Glomerular endothelial cell (primary cell): ENCODE results near the gene A2M. TPM values are rescaled to one million over a fixed set of nuclear protein-coding genes. Genes with fewer than 3 reads are reported as not detected.

Experiments used
- DNase-seq: peaks from one replicate; pipeline ENCODE4 v3.0.0-alpha.2; 2011; ENCODE audit warnings: low read depth, low spot score; ENCODE audit errors: extremely low read depth
- total RNA-seq: library from RNA; depleted of rRNA; stranded (reverse); fragments of >200 nt; gene quantifications from 2 replicates; pipeline ENCODE4 v1.2.3, GENCODE V29; 2015

Gene A2M
- total RNA-seq, 1 donor from 2014 or later: 117 TPM

- no peak for DNase-seq
Observed at GRCh38 chr12:9075138-9075535, 40.6 kb downstream of the A2M start.

- DNase-seq: no peak
Observed at GRCh38 chr12:9074484-9075137, 41.1 kb downstream of the A2M start.

GRCh38 chr12:9073076-9073475 is 42.6 kb downstream of the A2M start:
- DNase-seq: no peak

- DNase-seq: no peak
Observed at GRCh38 chr12:9072481-9073038, 43.2 kb downstream of the A2M start.

- DNase-seq: no peak
Observed at GRCh38 chr12:9071969-9072368, 43.8 kb downstream of the A2M start.

GRCh38 chr12:9071518-9071917 is 44.2 kb downstream of the A2M start:
- no peak for DNase-seq

GRCh38 chr12:9070351-9070750 is 45.4 kb downstream of the A2M start:
- DNase-seq: no peak

GRCh38 chr12:9068600-9068999 is 47.1 kb downstream of the A2M start:
- no peak for DNase-seq

- no peak for DNase-seq
Observed at GRCh38 chr12:9068086-9068485, 47.6 kb downstream of the A2M start.

- no peak for DNase-seq
Observed at GRCh38 chr12:9066755-9067423, 48.8 kb downstream of the A2M start.

- DNase-seq: no peak
Observed at GRCh38 chr12:9066183-9066623, 49.5 kb downstream of the A2M start.

- no peak for DNase-seq
Observed at GRCh38 chr12:9065607-9065856, 50.2 kb downstream of the A2M start.

GRCh38 chr12:9064815-9065606 is 50.7 kb downstream of the A2M start:
- no peak for DNase-seq

- no peak for DNase-seq
Observed at GRCh38 chr12:9064201-9064814, 51.4 kb downstream of the A2M start.

- no peak for DNase-seq
Observed at GRCh38 chr12:9052610-9053009, 63.1 kb downstream of the A2M start.

- no peak for DNase-seq
Observed at GRCh38 chr12:9051158-9051550, 64.6 kb downstream of the A2M start.

GRCh38 chr12:9050521-9051157 is 65.1 kb downstream of the A2M start:
- DNase-seq: no peak

- DNase-seq: peak; percentile 50
Observed at GRCh38 chr12:9049520-9050133, 66.1 kb downstream of the A2M start.

- DNase-seq: no peak
Observed at GRCh38 chr12:9048930-9049329, 66.8 kb downstream of the A2M start.

GRCh38 chr12:9047105-9047504 is 68.6 kb downstream of the A2M start:
- DNase-seq: no peak
